Upper lobe of right lung (tissue), 1 donor: Measurements from ENCODE around the gene CAV2. TPM values are rescaled to one million over a fixed set of nuclear protein-coding genes. Genes with fewer than 3 reads are reported as not detected.

Experiments used
- ATAC-seq: fragments of 200-7000 bp; cut with Tn5 transposase; one replicate; pipeline ENCODE4 v1.9.1; 2020; ENCODE audit warnings: mild to moderate bottlenecking, moderate library complexity
- DNase-seq: peaks from one replicate; pipeline ENCODE4 v3.0.0-alpha.2; 2020
- H3K27ac ChIP-seq: fragments of 200-600 bp; one replicate; pipeline ENCODE4 v1.8.0; 2022
- H3K27me3 ChIP-seq: fragments of 200-600 bp; one replicate; pipeline ENCODE4 v1.8.0; 2022; ENCODE audit warnings: mild to moderate bottlenecking
- H3K36me3 ChIP-seq: fragments of 200-600 bp; one replicate; pipeline ENCODE4 v1.8.0; 2022
- H3K4me1 ChIP-seq: fragments of 200-600 bp; one replicate; pipeline ENCODE4 v1.8.0; 2022
- H3K4me3 ChIP-seq: fragments of 200-600 bp; one replicate; pipeline ENCODE4 v1.8.0; 2022; ENCODE audit warnings: mild to moderate bottlenecking
- H3K9me3 ChIP-seq: fragments of 200-600 bp; one replicate; pipeline ENCODE4 v1.8.0; 2022
- intact Hi-C: fragments of 100-400 bp; cut with DNase I; formaldehyde crosslinking; loops from one replicate; pipeline ENCODE4 v1.11.0; 2022
- total RNA-seq: library from RNA; stranded (reverse); fragmentation: NEBNext Ultra II Directional; extraction: Animal tissue kit (Norgen Biotek cat#: 25700); gene quantifications from one replicate; pipeline ENCODE4 v1.2.1, GENCODE V29; 2021
- TF ChIP-seq, protein P1 (sequence below): fragments of 200-600 bp; IDR thresholded peaks from one replicate; pipeline ENCODE4 v1.8.0; 2022; ENCODE audit warnings: antibody characterized with exemption
- donor health status: DM: no; HTN: yes; CAD: no; lungs with severe emphysema.

Gene CAV2
- total RNA-seq, 1 donor from 2014 or later = 192 TPM

DNA sequence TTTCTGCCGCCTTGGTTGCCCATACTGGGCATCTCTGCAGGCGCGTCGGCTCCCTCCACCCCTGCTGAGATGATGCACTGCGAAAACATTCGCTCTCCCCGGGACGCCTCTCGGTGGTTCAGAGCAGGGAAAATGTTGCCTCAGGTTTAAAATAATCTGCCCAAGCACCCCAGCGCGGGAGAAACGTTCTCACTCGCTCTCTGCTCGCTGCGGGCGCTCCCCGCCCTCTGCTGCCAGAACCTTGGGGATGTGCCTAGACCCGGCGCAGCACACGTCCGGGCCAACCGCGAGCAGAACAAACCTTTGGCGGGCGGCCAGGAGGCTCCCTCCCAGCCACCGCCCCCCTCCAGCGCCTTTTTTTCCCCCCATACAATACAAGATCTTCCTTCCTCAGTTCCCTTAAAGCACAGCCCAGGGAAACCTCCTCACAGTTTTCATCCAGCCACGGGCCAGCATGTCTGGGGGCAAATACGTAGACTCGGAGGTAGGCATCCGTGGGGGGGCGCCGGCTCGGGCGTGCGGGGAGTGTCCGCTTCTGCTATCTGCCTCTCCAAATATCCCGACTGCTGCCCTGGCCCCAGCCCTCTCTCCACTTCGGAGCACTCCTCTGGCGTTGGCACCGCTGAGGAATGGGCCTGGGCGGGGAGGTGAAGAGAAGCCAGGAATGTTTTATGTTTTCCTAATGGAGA lies 25.2 kb downstream of the CAV2 start, which contains the start of gene CAV1:
Gene CAV1 (plus strand): TSS at position 428 of the 689 bp plus-strand sequence. CDS start 27 bp downstream, at position 455.
- TF ChIP-seq, protein P1, sequence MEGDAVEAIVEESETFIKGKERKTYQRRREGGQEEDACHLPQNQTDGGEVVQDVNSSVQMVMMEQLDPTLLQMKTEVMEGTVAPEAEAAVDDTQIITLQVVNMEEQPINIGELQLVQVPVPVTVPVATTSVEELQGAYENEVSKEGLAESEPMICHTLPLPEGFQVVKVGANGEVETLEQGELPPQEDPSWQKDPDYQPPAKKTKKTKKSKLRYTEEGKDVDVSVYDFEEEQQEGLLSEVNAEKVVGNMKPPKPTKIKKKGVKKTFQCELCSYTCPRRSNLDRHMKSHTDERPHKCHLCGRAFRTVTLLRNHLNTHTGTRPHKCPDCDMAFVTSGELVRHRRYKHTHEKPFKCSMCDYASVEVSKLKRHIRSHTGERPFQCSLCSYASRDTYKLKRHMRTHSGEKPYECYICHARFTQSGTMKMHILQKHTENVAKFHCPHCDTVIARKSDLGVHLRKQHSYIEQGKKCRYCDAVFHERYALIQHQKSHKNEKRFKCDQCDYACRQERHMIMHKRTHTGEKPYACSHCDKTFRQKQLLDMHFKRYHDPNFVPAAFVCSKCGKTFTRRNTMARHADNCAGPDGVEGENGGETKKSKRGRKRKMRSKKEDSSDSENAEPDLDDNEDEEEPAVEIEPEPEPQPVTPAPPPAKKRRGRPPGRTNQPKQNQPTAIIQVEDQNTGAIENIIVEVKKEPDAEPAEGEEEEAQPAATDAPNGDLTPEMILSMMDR = peak; percentile 25
- H3K9me3 ChIP-seq = no peaks in the 10 kb centered on the region
- peak within 1 kb of the TSS; percentile 90 for H3K27ac ChIP-seq
- H3K36me3 ChIP-seq = no peaks in the 10 kb centered on the region
- H3K4me3 ChIP-seq = peak within 1 kb of the TSS; percentile 68
- DNase-seq (peak; percentile 89), ATAC-seq (peak; percentile 76)
- intact Hi-C loops = loop anchor here (10.0 kb wide), 2 partner anchors 50 to 260 kb away; no protein-coding TSS in a partner anchor
- H3K4me1 ChIP-seq = peaks cover 11% of the 10 kb centered on the region
- no peaks in the 10 kb centered on the region for H3K27me3 ChIP-seq

DNA sequence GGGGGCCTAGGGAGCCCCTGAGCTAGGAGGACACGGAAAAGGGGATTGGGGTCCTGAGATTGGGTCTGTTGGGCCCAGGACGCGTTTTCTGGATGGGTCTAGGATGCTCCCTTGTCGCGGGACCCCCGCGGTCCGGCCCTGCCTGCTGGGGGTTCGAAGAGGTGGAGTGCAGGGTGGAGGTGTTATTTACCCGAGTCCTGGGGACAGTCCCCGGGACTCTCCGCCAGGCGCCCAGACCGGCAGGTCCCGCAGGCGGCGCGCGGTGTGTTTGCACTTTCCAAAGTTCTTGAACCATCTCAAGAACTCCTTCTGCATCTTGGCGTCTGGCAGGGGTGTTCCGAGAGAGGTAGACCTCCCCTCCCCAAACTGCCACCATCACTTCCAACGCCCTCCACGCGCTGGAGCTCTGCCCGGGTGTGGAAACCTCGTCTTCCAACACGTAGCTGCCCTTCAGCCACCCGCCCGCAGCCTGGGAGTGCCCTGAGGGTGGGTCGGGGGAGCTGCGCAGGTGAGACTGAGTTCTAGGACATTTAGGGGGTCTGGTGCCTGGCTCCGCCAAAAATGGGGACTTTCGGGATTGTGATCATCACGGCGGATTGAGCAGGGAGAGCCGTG lies 25.9 kb downstream of the CAV2 start:
- DNase-seq = peak; percentile 88
- TF ChIP-seq, protein P1 = no peak
- H3K4me1 ChIP-seq = peaks cover 11% of the 10 kb centered on the region
- peak; percentile 73 for ATAC-seq
- H3K9me3 ChIP-seq = no peaks in the 10 kb centered on the region
- H3K27ac ChIP-seq = peak overlapping the region; percentile 90
- H3K27me3 ChIP-seq = no peaks in the 10 kb centered on the region
- intact Hi-C loops = loop anchor here (10.0 kb wide), 2 partner anchors 49 to 261 kb away; no protein-coding TSS in a partner anchor
- peak overlapping the region; percentile 68 for H3K4me3 ChIP-seq
- H3K36me3 ChIP-seq = no peaks in the 10 kb centered on the region

DNA sequence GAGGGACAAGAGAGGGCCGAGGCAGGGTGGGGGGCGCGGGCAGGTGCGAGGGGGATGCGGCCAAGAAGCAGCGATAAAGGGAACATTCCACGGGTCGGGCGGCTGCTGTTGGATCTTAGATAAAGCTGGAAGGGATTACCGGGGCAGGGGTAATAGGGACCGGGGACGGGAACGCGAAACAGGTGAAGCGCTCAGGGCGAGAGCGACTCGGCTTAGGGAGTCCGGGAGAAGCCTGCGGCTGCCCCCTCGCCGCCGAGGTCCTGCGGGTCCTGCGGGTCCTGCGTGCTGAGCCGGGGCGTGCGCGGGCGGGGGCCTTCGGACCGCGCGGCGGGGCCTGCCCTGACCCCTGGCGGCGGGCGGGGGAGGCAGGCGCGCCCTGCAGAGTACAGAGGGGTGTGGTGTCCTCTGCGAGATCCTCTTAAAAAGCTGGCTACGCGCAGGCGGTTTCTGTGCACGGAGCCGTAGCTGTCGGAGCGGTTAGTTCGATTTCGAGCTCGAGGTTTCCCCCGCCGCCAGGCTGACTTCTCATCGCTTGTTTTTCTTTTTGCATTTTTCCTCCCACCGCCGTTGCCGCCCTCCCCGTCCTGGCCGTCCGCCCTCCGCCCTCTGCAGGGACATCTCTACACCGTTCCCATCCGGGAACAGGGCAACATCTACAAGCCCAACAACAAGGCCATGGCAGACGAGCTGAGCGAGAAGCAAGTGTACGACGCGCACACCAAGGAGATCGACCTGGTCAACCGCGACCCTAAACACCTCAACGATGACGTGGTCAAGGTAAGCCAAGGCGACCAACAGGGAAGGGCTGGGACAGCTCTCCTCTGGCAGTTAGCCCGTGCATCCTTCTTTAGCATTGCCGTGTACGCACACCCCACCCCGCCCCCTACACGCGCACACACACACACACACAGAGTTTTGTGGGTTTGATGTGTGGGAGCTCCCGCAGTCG lies 26.6 kb downstream of the CAV2 start:
- H3K27ac ChIP-seq = peak overlapping the region; percentile 90
- peaks cover 11% of the 10 kb centered on the region for H3K4me1 ChIP-seq

DNA sequence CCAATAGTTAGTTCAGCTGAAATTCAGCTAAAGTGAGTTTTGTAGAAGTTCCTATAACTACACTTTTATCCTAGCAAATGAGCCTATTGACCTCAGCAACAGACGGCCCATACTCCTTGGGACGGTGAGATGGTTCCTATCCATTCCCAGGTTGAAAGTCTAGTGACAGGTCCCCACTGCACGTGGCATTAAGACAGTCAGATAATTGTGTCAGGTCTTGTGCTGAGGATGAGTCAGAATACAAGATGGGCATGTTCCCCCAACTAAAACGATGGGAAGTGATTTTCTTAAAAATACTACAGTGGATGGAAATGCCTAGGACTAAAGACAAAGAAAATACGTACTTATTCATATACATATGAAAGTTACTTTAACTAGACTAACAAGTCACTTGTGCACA lies 27.4 kb downstream of the CAV2 start:
- DNase-seq (no peak), ATAC-seq (no peak)
- TF ChIP-seq, protein P1 = no peak
- Histone ChIP-seq H3K27me3 (no peaks in the 10 kb centered on the region), H3K9me3 (no peaks in the 10 kb centered on the region), H3K36me3 (no peaks in the 10 kb centered on the region), H3K4me1 (peaks cover 11% of the 10 kb centered on the region), H3K4me3 (peak overlapping the region; percentile 68), H3K27ac (peak overlapping the region; percentile 90)
- intact Hi-C loops = loop anchor here (10.0 kb wide), 2 partner anchors 48 to 262 kb away; no protein-coding TSS in a partner anchor

More for the DNA sequence above, 26.6 kb downstream of the CAV2 start:
- Histone ChIP-seq H3K4me3 (peak overlapping the region; percentile 68), H3K36me3 (no peaks in the 10 kb centered on the region), H3K9me3 (no peaks in the 10 kb centered on the region), H3K27me3 (no peaks in the 10 kb centered on the region)
- intact Hi-C loops = loop anchor here (10.0 kb wide), 2 partner anchors 49 to 261 kb away; no protein-coding TSS in a partner anchor
- DNase-seq (peak; percentile 90), ATAC-seq (peak; percentile 88)
- TF ChIP-seq, protein P1 = peak; percentile 86

DNA sequence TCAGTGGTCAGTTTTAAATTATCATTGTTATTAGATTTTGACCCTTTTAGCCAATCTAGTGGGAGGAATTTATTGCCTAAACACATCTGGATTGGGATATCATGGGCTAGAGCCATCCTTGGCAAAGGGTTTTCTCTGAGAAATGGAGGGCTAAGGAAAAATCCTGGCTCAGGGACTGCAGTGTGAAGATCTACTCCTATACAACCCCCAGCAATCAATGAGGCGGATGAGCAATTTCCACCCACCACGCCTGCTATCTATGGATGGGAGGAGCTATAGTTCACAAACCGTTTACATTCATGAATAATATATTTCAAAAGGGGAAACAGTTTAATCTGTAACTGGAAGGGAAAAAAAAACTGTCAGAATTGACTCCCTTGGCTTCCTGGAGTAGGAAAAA lies 28.0 kb downstream of the CAV2 start:
- Histone ChIP-seq H3K4me3 (peak overlapping the region; percentile 68), H3K27ac (peak overlapping the region; percentile 90), H3K27me3 (no peaks in the 10 kb centered on the region), H3K9me3 (no peaks in the 10 kb centered on the region), H3K36me3 (no peaks in the 10 kb centered on the region), H3K4me1 (peaks cover 11% of the 10 kb centered on the region)
- intact Hi-C loops = loop anchor here (10.0 kb wide), 2 partner anchors 47 to 263 kb away; no protein-coding TSS in a partner anchor
- no peak for DNase-seq
- no peak for ATAC-seq
- TF ChIP-seq, protein P1 = no peak
